Stimulated activated CD4-positive, alpha-beta T cell treated with anti-CD3 and anti-CD28 coated beads, Interleukin-1b, Interleukin-23, amount 100 ng/mL, for 4 hours (primary cell): ENCODE data around the gene LEPROT.
"Not testable (repeated sequence)": the region's sequence is repeated elsewhere in the genome, so short reads cannot be mapped to it uniquely, and the experiment has no call there.

Experiments used
- DNase-seq, 2 donors: peaks; one replicate each; pipeline ENCODE4 v3.0.0-alpha.2; 2020; ENCODE audit warnings: low read depth in 2 of 2

LEPROT gene

GRCh38 chr1:65437616-65438015, 17.1 kb downstream of the LEPROT start:
- no peak for DNase-seq

GRCh38 chr1:65440322-65440900, 19.9 kb downstream of the LEPROT start:
- no peak for DNase-seq

- DNase-seq: no peak
Observed at GRCh38 chr1:65440915-65441314, 20.4 kb downstream of the LEPROT start.

- no peak for DNase-seq
Observed at GRCh38 chr1:65441464-65441863, 21.0 kb downstream of the LEPROT start.

DNA sequence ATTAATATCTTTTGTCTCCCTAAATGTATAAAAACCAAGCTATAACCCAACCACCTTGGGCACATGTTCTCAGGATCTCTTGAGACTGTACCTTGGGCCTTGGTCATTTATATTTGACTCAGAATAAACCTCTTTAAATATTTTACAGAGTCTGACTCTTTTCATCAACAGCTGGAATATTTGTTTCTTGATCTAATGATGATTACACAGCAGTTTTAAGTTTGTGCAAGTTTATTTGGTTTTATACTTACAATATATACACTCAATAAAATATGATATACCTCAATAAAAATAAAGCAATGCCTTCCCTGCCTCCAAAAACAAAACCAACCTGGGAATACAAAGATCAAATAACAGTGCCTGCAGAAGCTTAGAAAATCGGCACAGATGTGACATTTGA, 22.0 kb downstream of the LEPROT start:
- no peak for DNase-seq

- no peak for DNase-seq
Observed at GRCh38 chr1:65443647-65444046, 23.2 kb downstream of the LEPROT start.

- DNase-seq: no peak
Observed at GRCh38 chr1:65444128-65444640, 23.7 kb downstream of the LEPROT start.

GRCh38 chr1:65445837-65446236, 25.4 kb downstream of the LEPROT start:
- no peak for DNase-seq

DNA sequence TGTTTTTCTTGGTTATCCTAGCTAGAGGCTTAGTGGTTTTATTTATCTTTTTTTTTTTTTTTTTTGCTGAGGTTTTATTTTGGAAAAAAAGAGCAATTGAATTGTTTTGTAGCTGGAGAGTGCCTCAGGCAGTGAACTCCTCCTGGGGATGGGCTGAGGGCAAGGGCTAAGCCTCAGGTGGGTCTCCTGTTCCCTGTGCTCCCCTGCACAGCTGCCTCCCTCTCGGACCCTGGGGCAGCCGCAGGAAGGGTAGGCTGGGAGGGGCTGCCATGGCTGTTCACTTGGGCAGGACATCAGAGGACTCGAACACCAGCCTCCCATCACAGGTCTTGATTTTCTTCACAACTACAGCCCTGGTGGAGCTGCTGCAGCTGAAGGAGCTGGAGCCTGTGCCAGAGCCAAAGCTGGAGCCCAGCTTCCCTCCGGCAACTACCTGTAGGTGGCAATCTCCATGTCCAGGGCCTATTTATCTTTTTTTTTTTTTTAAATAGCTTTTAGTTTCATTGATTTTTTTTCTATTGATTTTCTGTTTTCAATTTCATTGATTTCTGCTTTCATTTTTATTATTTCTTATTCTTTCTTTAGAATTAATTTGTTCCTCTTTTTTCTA, 28.9 kb downstream of the LEPROT start:
- DNase-seq: no peak

DNA sequence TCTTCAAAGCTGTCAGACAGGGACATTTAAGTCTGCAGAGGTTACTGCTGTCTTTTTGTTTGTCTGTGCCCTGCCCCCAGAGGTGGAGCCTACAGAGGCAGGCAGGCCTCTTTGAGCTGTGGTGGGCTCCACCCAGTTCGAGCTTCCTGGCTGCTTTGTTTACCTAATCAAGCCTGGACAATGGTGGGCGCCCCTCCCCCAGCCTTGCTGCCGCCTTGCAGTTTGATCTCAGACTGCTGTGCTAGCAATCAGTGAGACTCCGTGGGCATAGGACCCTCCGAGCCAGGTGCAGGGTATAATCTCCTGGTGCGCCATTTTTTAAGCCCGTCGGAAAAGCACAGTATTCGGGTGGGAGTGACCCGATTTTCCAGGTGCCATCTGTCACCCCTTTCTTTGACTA, 35.2 kb downstream of the LEPROT start:
- DNase-seq: not testable (repeated sequence)

- no peak for DNase-seq
Observed at GRCh38 chr1:65456481-65456880, 36.0 kb downstream of the LEPROT start.

GRCh38 chr1:65457868-65458267, 37.4 kb downstream of the LEPROT start:
- no peak for DNase-seq

DNA sequence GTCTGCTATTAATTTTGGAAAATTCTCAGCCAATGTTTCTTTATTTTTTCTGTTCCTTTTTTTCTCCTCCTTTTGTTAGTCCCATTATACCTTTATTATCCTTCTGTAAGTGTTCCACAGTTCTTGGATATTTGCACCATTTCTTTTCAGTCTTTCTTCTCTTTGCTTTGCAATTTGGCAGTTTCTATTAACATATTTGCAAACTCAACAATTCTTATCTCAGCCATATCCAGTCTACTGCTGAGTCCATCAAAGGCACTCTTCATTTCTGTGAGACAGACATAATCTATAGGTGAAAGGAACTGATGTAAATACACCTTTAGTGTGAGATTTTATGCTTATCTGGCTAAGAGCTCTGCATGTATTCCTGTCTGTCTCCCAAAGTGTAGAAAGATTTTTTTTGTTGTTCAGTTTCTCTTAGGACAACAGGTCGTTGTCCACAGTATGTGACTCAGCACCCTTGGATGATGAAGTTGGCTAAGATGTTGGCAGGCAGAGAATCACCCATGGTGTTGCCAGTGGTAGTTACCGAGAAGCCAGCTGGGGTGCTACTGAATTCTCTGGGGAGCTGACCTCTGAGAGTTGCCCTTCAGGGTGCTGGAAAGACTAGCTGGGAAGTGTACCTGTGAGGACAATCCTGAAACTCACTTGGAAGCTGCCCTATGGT, 38.4 kb downstream of the LEPROT start:
- DNase-seq: no peak

GRCh38 chr1:65459397-65459768, 38.9 kb downstream of the LEPROT start:
- DNase-seq: no peak

DNA sequence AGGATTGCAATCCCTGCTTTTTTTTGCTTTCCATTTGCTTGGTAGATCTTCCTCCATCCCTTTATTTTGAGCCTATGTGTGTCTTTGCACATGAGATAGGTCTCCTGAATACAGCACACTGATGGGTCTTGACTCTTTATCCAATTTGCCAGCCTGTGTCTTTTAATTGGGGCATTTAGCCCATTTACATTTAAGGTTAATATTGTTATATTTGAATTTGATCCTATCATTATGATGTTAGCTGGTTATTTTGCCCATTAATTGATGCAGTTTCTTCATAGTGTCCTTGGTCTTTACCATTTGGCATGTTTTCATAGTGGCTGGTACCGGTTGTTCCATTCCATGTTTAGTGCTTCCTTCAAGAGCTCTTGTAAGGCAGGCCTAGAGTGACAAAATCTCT, 45.4 kb downstream of the LEPROT start:
- DNase-seq: not testable (repeated sequence)

GRCh38 chr1:65467536-65467935, 47.1 kb downstream of the LEPROT start:
- no peak for DNase-seq

GRCh38 chr1:65469126-65469888, 48.8 kb downstream of the LEPROT start:
- DNase-seq: no peak

DNA sequence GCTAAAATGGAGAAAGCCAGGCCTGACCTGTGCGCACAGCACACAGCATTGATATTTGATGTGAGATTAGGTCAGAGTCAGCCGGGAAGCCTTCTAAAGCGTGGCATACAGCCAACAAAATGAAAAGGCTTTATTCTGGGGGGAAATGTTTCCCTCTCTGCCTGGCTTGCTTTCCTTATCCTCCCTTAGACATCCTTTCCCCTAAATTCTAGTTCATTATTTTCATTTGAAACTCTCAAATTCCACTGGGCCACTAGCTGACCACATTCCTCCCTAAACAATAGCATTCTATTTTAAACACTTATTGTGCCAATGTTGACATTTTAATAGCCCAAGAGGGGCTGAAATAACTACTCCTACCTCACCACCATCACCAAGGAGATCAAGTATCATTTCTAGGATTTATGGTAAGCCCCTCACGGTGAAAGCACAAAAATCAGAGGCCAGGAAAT, 49.4 kb downstream of the LEPROT start:
- no peak for DNase-seq

GRCh38 chr1:65470766-65471165, 50.3 kb downstream of the LEPROT start:
- no peak for DNase-seq

DNA sequence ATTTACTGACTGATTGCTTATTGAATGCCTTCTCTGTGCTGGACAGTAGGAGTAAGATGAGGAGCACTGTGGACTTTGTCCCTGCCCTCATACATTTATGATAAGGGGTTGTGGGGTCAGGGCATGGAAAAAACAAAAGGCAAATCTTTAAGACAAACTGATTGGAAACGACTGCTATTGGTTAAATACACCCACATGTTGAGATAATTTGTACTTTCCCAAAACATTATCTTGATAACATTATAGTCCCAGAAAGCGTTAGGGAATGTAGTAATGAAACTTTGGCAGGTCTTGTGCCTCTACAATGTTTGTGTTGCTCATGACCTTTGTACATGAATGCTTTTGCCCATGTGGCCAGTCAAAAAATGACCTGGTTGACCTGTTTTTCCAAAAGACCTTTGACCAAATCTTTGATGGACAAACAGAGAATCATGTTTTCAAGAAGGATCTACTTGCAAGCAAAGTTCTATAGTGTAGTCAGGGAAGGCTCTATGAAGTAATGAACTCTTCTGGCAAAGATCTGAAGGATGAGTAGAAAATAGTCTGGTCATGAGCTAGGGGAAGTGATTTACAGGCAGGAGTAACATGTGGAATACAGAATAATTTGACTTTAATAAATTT, 50.9 kb downstream of the LEPROT start:
- DNase-seq: no peak

- no peak for DNase-seq
Observed at GRCh38 chr1:65471861-65472332, 51.4 kb downstream of the LEPROT start.

DNA sequence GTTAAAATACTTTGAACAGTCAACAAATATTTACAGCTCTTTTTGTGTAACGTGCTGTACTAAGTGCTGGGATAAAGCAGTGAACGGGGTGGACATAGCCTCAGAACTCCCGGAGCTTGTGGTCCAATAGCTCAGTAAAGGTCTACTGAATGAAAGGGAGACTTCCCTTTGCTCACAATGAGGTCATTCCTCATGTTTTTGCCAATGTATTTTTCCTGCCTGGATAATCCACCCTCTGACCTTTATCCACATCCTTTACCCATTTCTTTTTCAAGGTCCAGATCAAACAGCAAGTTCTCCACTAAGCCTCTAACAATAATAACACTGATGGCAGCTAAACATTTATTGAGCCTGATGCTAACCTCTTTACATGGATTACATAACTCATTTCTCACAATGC, 55.9 kb downstream of the LEPROT start:
- no peak for DNase-seq
